NCI-H2107 (cell line): ENCODE data around the gene FBXW2.
"Not testable (repeated sequence)": the region's sequence is repeated elsewhere in the genome, so short reads cannot be mapped to it uniquely, and the experiment has no call there.

ENCODE experiments used
- DNase-seq: peaks from one replicate; lab custom pipeline; 2025; lab: John Stamatoyannopoulos, UW

The FBXW2 gene

GRCh38 chr9:120792898-120793765 is at the start of gene FBXW2:
TSS of gene FBXW2 (minus strand) at chr9:120793416. CDS start at chr9:120788258, 5,158 bp downstream.
- DNase-seq: peak; percentile 84

GRCh38 chr9:120841930-120842684 is 48.9 kb upstream of the FBXW2 start:
- DNase-seq: no peak

- no peak for DNase-seq
These were observed 45.9 kb upstream of the FBXW2 start for GRCh38 chr9:120839146-120839545.

GRCh38 chr9:120837921-120838320 is 44.7 kb upstream of the FBXW2 start:
- DNase-seq: no peak

GRCh38 chr9:120833325-120833724 is 40.1 kb upstream of the FBXW2 start:
- no peak for DNase-seq

GRCh38 chr9:120832807-120833206 is 39.6 kb upstream of the FBXW2 start:
- no peak for DNase-seq

GRCh38 chr9:120830865-120831264 is 37.6 kb upstream of the FBXW2 start:
- no peak for DNase-seq

GRCh38 chr9:120830151-120830550 is 36.9 kb upstream of the FBXW2 start:
- no peak for DNase-seq

GRCh38 chr9:120829650-120830049 is 36.4 kb upstream of the FBXW2 start:
- DNase-seq: no peak

GRCh38 chr9:120820095-120820494 is 26.9 kb upstream of the FBXW2 start:
- DNase-seq: no peak

- DNase-seq: no peak
These were observed 25.4 kb upstream of the FBXW2 start for GRCh38 chr9:120818595-120818994.

GRCh38 chr9:120815075-120815474 is 21.9 kb upstream of the FBXW2 start:
- no peak for DNase-seq

GRCh38 chr9:120808931-120809330 is 15.7 kb upstream of the FBXW2 start:
- no peak for DNase-seq

GRCh38 chr9:120807607-120808379 is 14.6 kb upstream of the FBXW2 start:
- DNase-seq: no peak

- DNase-seq: not testable (repeated sequence)
These were observed 11.7 kb upstream of the FBXW2 start for GRCh38 chr9:120804784-120805363.

- DNase-seq: no peak
These were observed 8.2 kb upstream of the FBXW2 start for GRCh38 chr9:120801441-120801840.

- no peak for DNase-seq
These were observed 2.1 kb downstream of the FBXW2 start for GRCh38 chr9:120791161-120791560.

GRCh38 chr9:120787933-120788332 is 5.3 kb downstream of the FBXW2 start:
- DNase-seq: no peak

GRCh38 chr9:120783602-120784047 is 9.6 kb downstream of the FBXW2 start:
- no peak for DNase-seq

GRCh38 chr9:120781236-120781635 is 12.0 kb downstream of the FBXW2 start:
- no peak for DNase-seq

GRCh38 chr9:120780367-120780766 is 12.8 kb downstream of the FBXW2 start:
- no peak for DNase-seq

GRCh38 chr9:120779227-120779626 is 14.0 kb downstream of the FBXW2 start:
- DNase-seq: no peak
